Spleen (tissue), 7 donors: ENCODE data around the gene ALCAM.

Experiments used
- POLR2AphosphoS5 ChIP-seq, 3 donors: sonication (generic); formaldehyde crosslinking; IDR thresholded peaks; one replicate each; pipeline ENCODE4 v1.5.1; 2017; ENCODE audit warnings: antibody characterized with exemption in 3 of 3
- TF ChIP-seq, protein P1 (sequence below), 11 experiments: fragments of 200-600 bp in 7 of 11; fragments of 450-650 bp in 4 of 11; sonication (generic) in 4 of 11; IDR thresholded peaks in 8 of 11; conservative IDR thresholded peaks in 3 of 11; 1 replicate in 7 of 11; 2 replicates in 4 of 11; pipeline versions ENCODE4 v1.4.0 to v1.8.0; 2016 to 2021; ENCODE audit warnings: antibody characterized with exemption in 11 of 11, inconsistent platforms in 4 of 11, mild to moderate bottlenecking in 1 of 11
- donor health status: DM: no; HTN: no; CAD: no; lungs with moderate emphysema.
- donor health status: DM: no; HTN: no; CAD: no.
- donor health status: DM: no; HTN: no; CAD: no.

DNA sequence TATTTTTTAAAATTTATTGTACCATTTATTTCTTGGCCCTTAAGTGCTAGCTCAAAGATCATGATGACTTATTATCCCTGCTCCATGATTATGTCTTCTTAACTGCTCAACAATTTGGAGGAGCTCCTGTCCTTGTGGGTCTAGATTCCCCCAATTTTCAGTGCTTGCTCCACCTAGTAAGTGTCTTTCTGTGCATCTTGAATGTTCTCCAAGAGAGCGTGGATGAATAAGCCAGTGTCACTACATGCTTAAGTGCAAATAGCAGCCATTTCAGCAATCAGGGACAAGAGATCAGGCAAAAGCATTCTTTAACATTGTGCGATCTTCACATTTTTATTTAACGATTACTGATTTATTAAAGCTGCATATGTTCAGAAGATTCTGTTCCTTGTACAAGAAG is 99.4 kb downstream of the ALCAM start:
- no peak for TF ChIP-seq POLR2AphosphoS5 (IDR thresholded peaks at IDR 0.05)
- TF ChIP-seq, protein P1, sequence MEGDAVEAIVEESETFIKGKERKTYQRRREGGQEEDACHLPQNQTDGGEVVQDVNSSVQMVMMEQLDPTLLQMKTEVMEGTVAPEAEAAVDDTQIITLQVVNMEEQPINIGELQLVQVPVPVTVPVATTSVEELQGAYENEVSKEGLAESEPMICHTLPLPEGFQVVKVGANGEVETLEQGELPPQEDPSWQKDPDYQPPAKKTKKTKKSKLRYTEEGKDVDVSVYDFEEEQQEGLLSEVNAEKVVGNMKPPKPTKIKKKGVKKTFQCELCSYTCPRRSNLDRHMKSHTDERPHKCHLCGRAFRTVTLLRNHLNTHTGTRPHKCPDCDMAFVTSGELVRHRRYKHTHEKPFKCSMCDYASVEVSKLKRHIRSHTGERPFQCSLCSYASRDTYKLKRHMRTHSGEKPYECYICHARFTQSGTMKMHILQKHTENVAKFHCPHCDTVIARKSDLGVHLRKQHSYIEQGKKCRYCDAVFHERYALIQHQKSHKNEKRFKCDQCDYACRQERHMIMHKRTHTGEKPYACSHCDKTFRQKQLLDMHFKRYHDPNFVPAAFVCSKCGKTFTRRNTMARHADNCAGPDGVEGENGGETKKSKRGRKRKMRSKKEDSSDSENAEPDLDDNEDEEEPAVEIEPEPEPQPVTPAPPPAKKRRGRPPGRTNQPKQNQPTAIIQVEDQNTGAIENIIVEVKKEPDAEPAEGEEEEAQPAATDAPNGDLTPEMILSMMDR (IDR thresholded peaks at IDR 0.05 in 8 of 11, conservative IDR thresholded peaks at IDR 0.05 in 3 of 11) = no peak
